Panc1 (cell line): ENCODE results near the gene SHC1. TPM values are rescaled to one million over a fixed set of nuclear protein-coding genes. Genes with fewer than 3 reads are reported as not detected.

Experiments used
- ATAC-seq: fragments of 200-7000 bp; cut with Tn5 transposase; 2 replicates; pipeline ENCODE4 v1.9.1; 2020; ENCODE audit warnings: mild to moderate bottlenecking, moderate library complexity
- BruUV-seq: library from RNA; stranded (reverse); fragments of 400-500 nt; replicated peaks from 2 replicates; lab custom pipeline; 2021; lab: Mats Ljungman, UMichigan
- CTCF ChIA-PET: fragments of 300-600 bp; sonication (Branson Sonifier 250); formaldehyde crosslinking; loops from one replicate; lab custom pipeline; 2022; ENCODE audit warnings: antibody characterized with exemption; lab: Charles Lee
- POLR2A ChIA-PET: fragments of 300-600 bp; sonication (Branson Sonifier 250); formaldehyde crosslinking; loops from one replicate; lab custom pipeline; 2022; ENCODE audit warnings: antibody characterized with exemption; lab: Charles Lee
- DNase-seq: peaks from one replicate; pipeline ENCODE4 v3.0.0-alpha.2; 2010; ENCODE audit warnings: low read depth, low spot score
- H3K27ac ChIP-seq: 2 replicates; pipeline ENCODE4 v1.5.1; 2011; ENCODE audit warnings: mild to moderate bottlenecking, low read length, inconsistent platforms
- H3K27me3 ChIP-seq: fragments of 200-500 bp; sonication (Bioruptor generic); 2 replicates; pipeline ENCODE4 v1.6.0; 2014; ENCODE audit warnings: low read length, inconsistent platforms; ENCODE audit not compliant: control insufficient read depth, insufficient read depth
- H3K36me3 ChIP-seq: fragments of 200-500 bp; sonication (Bioruptor generic); 2 replicates; pipeline ENCODE4 v1.5.1; 2014; ENCODE audit warnings: inconsistent platforms, mild to moderate bottlenecking, low read length, moderate library complexity; ENCODE audit not compliant: control insufficient read depth, insufficient read depth
- H3K4me1 ChIP-seq: 2 replicates; pipeline ENCODE4 v1.5.1; 2011; ENCODE audit warnings: inconsistent platforms, mild to moderate bottlenecking, low read length, moderate library complexity; ENCODE audit not compliant: control insufficient read depth, insufficient read depth
- H3K4me3 ChIP-seq, 2 experiments: 2 replicates each; pipeline ENCODE4 v1.5.1; 2011 to 2012; ENCODE audit warnings: low read depth in 2 of 2, low read length in 2 of 2, mild to moderate bottlenecking in 2 of 2, inconsistent platforms in 1 of 2, moderate library complexity in 1 of 2
- H3K9me3 ChIP-seq: fragments of 200-500 bp; sonication (Bioruptor generic); 2 replicates; pipeline ENCODE4 v1.5.1; 2014; ENCODE audit warnings: low read depth, mild to moderate bottlenecking, inconsistent platforms, low read length, moderate library complexity; ENCODE audit not compliant: control insufficient read depth, insufficient read depth
- POLR2AphosphoS5 ChIP-seq: IDR thresholded peaks from 2 replicates; pipeline ENCODE4 v1.6.1; 2012; ENCODE audit warnings: mild to moderate bottlenecking, low read depth, low read length, moderate library complexity
- SIN3A ChIP-seq: IDR thresholded peaks from 2 replicates; pipeline ENCODE4 v1.6.1; 2012; ENCODE audit warnings: low read depth, mild to moderate bottlenecking, low read length, moderate library complexity, borderline replicate concordance; ENCODE audit not compliant: insufficient read depth
- TCF7L2 ChIP-seq: IDR thresholded peaks from 2 replicates; pipeline ENCODE4 v1.6.1; 2011; ENCODE audit warnings: mild to moderate bottlenecking, low read depth, low read length, inconsistent platforms
- in situ Hi-C: cut with HindIII; loops from 2 replicates; pipeline ENCODE4 v1.10.0; 2016; ENCODE audit warnings: low sequenced_read_pairs, low pct_unique_long_range_greater_than_20kb
- intact Hi-C: fragments of 100-400 bp; cut with micrococcal nuclease; formaldehyde crosslinking; loops from one replicate; pipeline ENCODE4 v1.10.0; 2022; ENCODE audit not compliant: unreplicated experiment
- total RNA-seq: library from RNA; stranded (reverse); gene quantifications from one replicate; pipeline ENCODE4 v1.2.1, GENCODE V29; 2021; ENCODE audit not compliant: unreplicated experiment
- TF ChIP-seq, protein P1 (sequence below): fragments of 450-650 bp; IDR thresholded peaks from 2 replicates; pipeline ENCODE4 v1.5.1; 2017; ENCODE audit warnings: mild to moderate bottlenecking
- TF ChIP-seq, protein P2 (sequence below), 2 experiments: IDR thresholded peaks; 2 replicates each; pipeline ENCODE4 v1.6.1; 2011 to 2012; ENCODE audit warnings: low read depth in 2 of 2, control low read depth in 1 of 2, low read length in 1 of 2, mild to moderate bottlenecking in 1 of 2, moderate library complexity in 1 of 2; ENCODE audit not compliant: insufficient read depth in 1 of 2

SHC1 gene
- total RNA-seq, 1 experiment from 2014 or later = 373 TPM

DNA sequence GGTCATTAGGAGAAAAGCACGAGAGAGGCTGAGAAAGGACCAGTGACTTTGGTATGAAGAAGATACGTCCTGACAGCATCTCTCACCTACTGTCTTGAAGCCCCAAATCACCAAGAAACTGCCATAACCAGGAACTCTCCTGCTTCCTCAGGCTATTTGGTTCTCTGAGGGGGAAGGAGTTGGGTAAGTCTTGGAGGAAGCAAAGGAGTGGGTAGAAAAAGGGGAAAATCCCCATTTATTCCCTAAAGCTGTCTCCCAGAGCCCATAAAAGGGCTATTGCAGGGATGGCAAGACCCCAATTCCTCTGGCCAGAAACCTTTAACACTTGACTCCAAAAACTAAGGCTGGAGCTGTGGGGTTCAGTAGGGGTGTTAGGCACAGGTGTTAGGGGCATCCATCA is 12.5 kb downstream of the SHC1 start:
- intact Hi-C loops = loop anchor here (10.0 kb wide), 1 partner anchor 393 kb away; the partner anchor contains the start of gene CHRNB2
- ATAC-seq = no peak
- ChIA-PET CTCF (interaction anchor here (0.5 kb wide), 1 partner anchor 125 kb away, joined by 6 read pairs; no protein-coding TSS in a partner anchor), POLR2A (no interaction called here)
- H3K27me3 ChIP-seq = no peaks in the 10 kb centered on the region
- peaks cover 8% of the 10 kb centered on the region; the same call in 1 of the 2 replicates for H3K36me3 ChIP-seq
- no TSS peak for BruUV-seq
- no peak overlapping the region for H3K27ac ChIP-seq
- in situ Hi-C loops = no loop called here
- H3K4me3 ChIP-seq = no peak overlapping the region
- H3K9me3 ChIP-seq = no peaks in the 10 kb centered on the region
- no peak for DNase-seq
- H3K4me1 ChIP-seq = peaks cover 40% of the 10 kb centered on the region
- TF ChIP-seq SIN3A (no peak), TCF7L2 (no peak), POLR2AphosphoS5 (no peak)
- TF ChIP-seq, protein P1, sequence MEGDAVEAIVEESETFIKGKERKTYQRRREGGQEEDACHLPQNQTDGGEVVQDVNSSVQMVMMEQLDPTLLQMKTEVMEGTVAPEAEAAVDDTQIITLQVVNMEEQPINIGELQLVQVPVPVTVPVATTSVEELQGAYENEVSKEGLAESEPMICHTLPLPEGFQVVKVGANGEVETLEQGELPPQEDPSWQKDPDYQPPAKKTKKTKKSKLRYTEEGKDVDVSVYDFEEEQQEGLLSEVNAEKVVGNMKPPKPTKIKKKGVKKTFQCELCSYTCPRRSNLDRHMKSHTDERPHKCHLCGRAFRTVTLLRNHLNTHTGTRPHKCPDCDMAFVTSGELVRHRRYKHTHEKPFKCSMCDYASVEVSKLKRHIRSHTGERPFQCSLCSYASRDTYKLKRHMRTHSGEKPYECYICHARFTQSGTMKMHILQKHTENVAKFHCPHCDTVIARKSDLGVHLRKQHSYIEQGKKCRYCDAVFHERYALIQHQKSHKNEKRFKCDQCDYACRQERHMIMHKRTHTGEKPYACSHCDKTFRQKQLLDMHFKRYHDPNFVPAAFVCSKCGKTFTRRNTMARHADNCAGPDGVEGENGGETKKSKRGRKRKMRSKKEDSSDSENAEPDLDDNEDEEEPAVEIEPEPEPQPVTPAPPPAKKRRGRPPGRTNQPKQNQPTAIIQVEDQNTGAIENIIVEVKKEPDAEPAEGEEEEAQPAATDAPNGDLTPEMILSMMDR = no peak
- TF ChIP-seq, protein P2, sequence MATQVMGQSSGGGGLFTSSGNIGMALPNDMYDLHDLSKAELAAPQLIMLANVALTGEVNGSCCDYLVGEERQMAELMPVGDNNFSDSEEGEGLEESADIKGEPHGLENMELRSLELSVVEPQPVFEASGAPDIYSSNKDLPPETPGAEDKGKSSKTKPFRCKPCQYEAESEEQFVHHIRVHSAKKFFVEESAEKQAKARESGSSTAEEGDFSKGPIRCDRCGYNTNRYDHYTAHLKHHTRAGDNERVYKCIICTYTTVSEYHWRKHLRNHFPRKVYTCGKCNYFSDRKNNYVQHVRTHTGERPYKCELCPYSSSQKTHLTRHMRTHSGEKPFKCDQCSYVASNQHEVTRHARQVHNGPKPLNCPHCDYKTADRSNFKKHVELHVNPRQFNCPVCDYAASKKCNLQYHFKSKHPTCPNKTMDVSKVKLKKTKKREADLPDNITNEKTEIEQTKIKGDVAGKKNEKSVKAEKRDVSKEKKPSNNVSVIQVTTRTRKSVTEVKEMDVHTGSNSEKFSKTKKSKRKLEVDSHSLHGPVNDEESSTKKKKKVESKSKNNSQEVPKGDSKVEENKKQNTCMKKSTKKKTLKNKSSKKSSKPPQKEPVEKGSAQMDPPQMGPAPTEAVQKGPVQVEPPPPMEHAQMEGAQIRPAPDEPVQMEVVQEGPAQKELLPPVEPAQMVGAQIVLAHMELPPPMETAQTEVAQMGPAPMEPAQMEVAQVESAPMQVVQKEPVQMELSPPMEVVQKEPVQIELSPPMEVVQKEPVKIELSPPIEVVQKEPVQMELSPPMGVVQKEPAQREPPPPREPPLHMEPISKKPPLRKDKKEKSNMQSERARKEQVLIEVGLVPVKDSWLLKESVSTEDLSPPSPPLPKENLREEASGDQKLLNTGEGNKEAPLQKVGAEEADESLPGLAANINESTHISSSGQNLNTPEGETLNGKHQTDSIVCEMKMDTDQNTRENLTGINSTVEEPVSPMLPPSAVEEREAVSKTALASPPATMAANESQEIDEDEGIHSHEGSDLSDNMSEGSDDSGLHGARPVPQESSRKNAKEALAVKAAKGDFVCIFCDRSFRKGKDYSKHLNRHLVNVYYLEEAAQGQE (IDR thresholded peaks at IDR 0.05; ENCODE audit: insufficient read depth in 1 of 2, low read depth in 2 of 2, low read length in 1 of 2) = no peak

DNA sequence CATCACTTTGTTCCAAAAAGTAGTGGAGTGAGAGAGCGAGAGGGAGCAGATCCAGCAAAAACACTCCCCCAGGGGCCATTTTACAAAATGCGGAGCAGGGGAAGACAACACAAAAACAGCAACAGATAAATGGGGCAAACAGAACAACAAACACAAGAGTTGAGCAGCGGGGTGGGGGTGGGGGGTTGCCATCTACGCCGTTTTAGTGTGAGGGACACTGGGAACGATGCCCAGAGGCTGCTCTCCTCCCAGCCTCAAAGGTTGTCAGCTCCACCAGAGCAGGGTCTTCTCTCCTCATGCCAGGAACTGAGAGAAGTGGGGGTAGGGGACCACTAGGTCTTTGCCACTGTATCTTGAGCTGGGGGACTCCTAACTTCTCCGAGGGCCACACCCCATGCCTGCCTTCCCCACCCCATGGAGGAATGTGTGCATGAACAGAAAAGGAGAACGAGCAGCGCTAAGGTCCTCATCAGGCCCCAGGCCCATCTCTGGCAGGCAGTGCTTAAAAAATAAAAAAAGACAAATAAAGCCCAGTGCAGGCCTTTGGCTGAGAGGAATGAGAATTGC is 13.4 kb downstream of the SHC1 start:
- Histone ChIP-seq H3K4me3 (peak overlapping the region in 1 of 2 experiments; percentile 93; a peak in 2 of 4 replicates), H3K27me3 (no peaks in the 10 kb centered on the region), H3K4me1 (peaks cover 32% of the 10 kb centered on the region), H3K27ac (peak overlapping the region; percentile 83), H3K36me3 (peaks cover 3% of the 10 kb centered on the region; the same call in 1 of the 2 replicates), H3K9me3 (no peaks in the 10 kb centered on the region)
- no peak for TF ChIP-seq TCF7L2
- TF ChIP-seq, protein P1 = no peak
- TF ChIP-seq SIN3A = no peak
- TF ChIP-seq, protein P2 (IDR thresholded peaks at IDR 0.05; ENCODE audit: insufficient read depth in 1 of 2, low read depth in 2 of 2, low read length in 1 of 2) = no peak
- TF ChIP-seq POLR2AphosphoS5 = no peak
- in situ Hi-C loops (no loop called here), intact Hi-C loops (loop anchor here (2.0 to 10.0 kb wide), 2 partner anchors 104 to 392 kb away; partner anchors contain the start of gene CHRNB2)
- DNase-seq (no peak), ATAC-seq (no peak)
- BruUV-seq = TSS peak; percentile 31
- CTCF ChIA-PET = no interaction called here
- POLR2A ChIA-PET = no interaction called here
